Activated CD4-positive, alpha-beta T cell treated with anti-CD3 and anti-CD28 coated beads, Interleukin-2, Interleukin-6, amounts not matched to agents 100 ng/mL and 50 ng/mL, durations not matched to agents 16 hours and 8 hours (primary cell): ENCODE results near the gene HMBS.
"Not testable (repeated sequence)": the region's sequence is repeated elsewhere in the genome, so short reads cannot be mapped to it uniquely, and the experiment has no call there.

Experiments
- DNase-seq: peaks from one replicate; pipeline ENCODE4 v3.0.0-alpha.2; 2020

The HMBS gene

DNA sequence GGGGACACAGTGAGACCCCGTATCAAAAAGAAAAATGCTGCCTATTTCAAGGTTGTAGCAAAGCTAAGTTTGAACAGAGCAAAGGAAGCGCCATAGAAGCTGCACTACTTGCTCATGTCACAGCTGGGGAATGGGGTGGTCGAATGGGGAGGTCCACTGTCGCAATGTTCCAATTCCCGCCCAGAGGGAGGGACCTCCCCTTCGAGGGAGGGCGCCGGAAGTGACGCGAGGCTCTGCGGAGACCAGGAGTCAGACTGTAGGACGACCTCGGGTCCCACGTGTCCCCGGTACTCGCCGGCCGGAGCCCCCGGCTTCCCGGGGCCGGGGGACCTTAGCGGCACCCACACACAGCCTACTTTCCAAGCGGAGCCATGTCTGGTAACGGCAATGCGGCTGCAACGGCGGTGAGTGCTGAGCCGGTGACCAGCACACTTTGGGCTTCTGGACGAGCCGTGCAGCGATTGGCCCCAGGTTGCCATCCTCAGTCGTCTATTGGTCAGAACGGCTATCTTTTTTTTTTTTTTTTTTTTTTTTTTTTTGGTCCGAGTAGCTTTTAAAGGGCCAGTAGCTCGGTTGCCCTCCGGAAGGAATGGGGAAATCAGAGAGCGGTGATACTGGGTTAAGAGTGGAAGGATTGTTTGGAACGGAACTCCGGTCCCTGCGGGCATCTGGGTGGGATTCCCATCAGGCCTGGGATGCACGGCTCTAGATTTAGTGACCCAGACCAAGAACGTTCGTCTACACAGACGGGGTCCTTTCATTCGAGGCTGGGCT, at the start of gene HMBS:
Gene HMBS (plus strand): TSS at position 219 of the 774 bp plus-strand sequence. CDS start 153 bp downstream, at position 372.
- peak; percentile 95 for DNase-seq

DNA sequence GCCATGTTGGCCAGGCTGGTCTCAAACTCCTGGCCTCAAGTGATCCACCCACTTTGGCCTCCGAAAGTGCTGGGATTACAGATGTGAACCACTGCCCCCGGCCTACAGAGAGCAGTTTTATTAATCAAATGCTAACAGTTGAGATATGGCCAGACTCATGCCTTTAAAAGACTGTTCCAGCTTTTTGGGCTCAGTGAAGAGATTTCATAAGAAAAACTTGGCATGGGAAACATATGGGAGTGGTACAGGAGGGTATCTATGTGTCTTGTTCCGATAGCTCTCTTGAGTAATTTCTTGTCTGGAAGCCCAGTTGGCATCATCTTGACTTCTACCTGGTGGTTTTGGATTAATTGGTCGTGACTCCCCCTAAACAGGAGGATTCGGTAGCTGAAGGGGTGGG, 45.8 kb upstream of the HMBS start:
- no peak for DNase-seq

DNA sequence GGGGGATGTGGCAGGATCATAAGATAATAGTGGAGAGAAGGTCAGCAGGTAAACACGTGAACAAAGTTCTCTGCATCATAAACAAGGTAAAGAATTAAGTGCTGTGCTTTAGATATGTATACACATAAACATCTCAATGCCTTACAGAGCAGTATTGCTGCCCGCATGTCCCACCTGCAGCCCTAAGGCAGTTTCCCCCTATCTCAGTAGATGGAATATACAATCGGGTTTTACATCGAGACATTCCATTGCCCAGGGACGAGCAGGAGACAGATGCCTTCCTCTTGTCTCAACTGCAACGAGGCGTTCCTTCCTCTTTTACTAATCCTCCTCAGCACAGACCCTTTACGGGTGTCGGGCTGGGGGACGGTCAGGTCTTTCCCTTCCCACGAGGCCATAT, 45.2 kb upstream of the HMBS start:
- not testable (repeated sequence) for DNase-seq

DNA sequence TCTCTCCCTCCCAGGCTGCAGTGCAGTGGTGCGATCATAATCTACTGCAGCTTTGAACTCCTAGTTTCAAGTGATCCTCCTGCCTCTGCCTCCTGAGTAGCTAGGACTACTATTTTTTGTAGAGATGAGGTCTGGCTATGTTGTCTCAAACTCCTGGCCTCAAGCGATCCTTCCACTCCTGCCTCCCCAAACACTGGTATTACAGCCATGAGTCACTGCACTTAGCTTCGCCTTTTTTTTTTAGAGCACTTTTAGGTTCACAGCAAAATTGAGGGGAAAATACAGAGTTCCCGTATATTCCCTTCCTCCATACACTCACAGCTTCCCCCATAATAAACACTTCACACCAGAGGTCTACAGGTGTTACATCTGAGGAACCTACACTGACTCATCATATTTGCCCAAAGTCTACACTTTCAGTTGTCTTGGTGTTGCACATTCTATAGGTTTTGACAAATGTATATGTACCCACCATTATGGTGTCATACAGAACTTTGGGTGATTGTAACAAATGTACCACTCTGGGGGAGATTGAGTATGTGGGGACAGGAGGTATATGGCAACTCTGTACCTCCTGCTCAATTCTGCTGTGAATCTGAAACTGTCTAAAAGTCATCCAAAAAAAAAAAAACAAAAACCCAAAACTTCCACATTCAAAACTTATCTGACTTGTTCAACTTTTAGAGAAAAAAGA, 42.7 kb upstream of the HMBS start:
- DNase-seq: no peak

DNA sequence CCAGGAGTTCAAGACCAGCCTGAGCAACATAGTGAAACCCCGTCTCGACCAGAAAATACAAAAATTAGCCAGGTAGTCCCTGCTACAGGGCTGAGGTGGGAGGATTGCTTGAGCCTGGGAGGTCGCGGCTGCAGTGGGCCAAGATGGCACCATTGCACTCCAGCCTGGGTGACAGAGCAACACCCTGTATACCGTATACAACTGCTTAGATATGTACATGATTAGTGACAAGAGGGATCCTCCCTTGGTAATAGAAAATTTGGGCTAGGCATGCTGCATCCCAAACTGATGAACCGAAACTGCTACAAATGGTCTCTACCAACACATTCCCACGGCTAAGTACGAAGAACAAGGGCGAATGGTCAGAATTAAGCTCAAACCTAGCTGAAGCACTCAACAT, 41.8 kb upstream of the HMBS start:
- DNase-seq: no peak

DNA sequence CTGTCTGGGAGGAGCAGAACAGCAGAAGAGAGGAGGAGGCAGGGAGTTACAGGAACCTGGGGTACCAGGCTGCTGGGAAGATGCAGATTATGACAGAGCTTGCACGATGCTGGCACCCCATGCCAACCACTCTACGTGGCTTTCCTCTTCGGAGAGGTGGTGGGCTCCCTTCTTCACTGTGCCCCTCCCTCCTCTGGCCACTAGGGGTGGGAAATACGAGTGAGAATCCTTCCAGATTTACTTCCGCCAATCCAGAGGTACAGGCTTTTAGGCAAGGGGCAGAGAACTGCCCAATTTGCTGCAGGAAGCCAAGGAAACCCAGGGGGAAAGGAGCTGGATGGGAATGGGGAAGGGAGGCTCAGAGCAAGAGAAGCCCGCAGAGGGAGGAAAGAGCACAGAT, 40.0 kb upstream of the HMBS start:
- DNase-seq: no peak

DNA sequence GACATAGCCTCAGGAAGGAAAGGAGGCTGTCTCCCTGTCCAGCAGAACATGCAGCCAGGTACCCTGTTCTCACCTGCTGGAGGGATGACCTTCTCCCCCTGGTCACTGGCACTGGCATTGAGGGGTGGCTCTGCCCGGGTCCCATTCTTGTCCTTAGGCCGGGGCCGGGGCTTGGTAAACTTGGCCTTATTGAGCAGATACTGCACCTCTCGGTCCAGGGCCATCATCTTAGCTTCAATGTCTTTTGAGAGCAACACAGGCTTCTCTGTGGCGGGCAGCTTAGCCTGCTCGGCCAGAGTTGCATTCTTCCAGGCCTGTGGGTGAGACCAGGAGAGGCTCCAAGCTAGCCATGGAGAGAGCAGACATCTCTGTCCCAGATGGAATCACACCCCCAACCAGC, 38.2 kb upstream of the HMBS start:
- no peak for DNase-seq

DNA sequence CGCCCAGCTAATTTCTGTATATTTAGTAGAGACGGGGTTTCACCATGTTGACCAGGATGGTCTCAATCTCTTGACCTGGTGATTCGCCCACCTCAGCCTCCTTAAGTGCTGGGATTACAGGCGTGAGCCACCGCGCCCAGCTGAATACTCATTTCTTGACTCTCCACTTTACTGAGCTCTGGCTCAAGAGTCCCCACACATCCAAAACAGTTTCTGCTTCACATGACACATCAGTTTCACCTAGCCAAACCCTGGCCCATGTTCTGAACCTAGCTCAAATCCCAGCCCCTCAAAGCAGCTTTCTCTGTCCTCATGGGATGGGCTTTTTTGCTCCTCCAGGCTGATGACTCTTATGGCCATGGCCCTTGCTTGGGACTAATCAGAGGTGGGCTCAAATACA, 37.5 kb upstream of the HMBS start:
- DNase-seq: peak; percentile 34

DNA sequence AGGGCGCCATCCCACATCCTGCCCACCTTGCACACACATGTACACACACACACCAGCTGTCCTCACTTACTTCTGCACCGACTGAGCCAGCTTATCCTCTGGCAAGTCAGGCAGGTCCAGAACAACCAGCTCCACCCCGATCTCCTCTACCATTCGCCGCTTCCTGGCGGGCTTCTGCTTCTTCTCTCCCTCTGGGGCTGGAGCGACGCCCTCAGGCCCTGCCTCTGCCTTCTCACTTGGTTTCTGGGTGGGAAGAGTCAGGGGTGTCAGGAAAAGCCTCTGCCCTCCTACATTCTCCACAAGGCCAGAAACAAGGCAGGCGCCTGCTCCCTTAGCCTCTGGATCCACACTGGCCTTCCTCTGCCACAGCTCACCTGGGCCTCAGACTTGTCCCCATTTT, 36.0 kb upstream of the HMBS start:
- no peak for DNase-seq

DNA sequence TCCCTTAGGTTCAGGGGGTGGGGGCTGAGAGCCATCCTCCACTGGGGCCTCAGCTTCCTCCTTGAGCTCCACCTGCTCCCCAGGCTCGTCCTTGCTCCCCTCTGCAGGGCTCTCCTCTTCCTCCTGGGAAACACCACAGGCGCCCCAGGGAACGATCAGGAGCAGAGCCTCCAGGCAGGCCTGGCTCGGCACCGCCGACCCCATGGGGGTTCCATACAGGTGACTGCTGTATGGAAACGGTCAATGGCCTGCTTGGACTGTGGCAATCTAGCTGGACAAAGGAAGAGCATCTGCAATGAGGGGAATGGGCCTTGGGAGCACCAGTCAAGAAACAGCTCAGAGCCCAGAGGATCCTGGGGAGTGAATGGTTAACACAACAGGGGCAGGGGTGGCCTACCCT, 35.6 kb upstream of the HMBS start:
- DNase-seq: no peak

DNA sequence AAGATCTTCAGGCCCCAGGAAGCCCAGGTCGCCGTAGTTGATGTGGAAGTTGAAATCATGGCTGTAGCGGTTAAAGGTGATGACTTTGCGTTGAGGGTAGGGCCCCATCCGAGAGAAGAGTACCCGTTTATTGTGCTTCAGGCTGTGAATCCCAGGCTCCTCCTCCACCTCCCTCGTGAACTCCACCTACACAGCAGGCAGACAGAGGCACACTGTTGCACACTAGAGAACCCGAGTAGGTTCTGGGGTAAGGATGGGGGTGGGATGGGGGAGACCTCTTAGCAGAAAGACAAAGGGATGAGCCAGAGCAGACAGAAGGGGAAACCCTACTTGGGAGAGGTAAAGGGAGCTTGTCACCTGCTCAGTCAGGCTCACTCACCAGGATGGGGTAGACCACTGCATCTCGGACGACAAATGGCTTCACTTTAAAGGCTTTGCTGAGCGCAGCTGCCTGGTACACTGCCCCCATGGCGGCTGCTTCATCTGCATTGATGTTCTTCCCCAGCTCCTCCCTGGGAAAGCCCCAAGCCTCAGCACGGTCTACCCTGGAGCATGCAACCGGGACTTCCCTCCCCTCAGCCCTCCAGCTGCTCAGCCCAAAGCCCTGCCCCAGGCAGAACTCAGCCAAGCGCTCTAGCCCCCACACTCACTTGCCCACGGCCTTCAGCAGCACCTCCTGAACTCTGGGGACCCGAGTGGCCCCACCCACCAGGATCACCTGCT, 33.1 kb upstream of the HMBS start:
- DNase-seq: peak; percentile 31

DNA sequence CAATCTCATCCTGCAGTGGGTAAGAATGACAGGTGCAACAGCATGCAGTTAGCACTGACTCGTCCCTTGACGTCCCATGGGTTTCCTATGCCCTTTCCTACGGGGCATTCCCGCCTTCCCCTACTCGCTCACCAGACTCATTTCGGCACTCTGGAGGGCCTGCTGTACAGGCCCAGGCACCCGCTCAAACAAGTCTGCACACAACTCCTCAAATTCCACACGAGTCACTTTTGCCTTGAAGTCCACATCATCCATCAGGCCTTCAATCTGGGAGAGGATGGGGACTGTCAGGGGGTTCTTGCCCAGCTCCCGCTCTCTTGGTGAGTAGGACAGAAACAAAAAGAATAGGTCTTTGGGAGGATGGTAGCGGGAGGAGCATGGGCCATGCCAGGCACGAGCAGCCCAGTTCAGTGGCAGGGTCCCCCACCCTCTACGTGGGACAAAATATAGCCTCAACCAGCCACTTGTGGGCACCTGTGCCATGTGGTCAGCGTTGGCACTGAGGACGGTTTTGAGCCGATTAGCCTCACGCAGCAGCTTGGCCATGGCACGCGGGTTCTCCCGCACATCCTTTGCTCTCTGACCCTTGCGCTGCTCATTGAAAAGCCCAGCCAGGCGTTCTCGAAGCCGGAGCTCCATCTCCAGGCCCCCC, 32.4 kb upstream of the HMBS start:
- DNase-seq: no peak

DNA sequence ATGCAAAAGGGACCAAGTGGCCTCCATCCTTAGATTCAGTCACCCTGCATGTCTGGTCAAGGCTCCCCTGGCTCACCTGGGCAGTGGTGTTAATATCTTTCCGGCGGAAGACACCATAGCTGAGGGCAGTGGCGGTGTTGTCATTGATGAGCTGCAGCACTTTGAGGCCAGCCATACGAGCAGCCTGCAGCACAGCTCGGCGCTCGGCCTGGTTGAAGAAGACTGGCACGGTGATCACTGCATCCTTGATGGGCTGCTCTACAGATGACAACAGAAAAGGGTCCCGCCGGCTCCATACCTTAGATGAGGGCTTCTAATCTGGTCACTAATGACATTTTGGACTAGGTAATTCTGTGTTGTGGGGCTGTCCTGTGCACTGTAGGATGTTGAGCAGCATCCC, 30.3 kb upstream of the HMBS start:
- no peak for DNase-seq

DNA sequence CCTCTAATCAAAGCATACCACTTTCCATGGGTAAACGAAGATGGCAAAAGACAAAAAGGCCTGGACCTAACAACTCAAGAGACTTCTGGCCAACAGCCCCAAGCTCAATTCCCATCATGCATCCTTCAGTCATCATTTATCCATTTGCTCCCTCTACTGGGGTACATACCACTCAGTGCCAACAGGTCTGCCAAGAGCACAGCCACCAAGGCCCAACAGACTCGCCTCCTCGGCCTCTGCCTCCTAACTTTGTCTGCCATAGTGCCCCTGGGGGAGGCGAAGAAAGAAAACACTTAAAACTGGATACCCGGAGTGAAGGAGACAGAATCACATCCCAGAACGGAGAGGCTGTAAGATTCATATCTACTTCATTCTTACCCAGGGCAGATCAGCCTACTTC, 28.8 kb upstream of the HMBS start:
- DNase-seq: peak; percentile 45

DNA sequence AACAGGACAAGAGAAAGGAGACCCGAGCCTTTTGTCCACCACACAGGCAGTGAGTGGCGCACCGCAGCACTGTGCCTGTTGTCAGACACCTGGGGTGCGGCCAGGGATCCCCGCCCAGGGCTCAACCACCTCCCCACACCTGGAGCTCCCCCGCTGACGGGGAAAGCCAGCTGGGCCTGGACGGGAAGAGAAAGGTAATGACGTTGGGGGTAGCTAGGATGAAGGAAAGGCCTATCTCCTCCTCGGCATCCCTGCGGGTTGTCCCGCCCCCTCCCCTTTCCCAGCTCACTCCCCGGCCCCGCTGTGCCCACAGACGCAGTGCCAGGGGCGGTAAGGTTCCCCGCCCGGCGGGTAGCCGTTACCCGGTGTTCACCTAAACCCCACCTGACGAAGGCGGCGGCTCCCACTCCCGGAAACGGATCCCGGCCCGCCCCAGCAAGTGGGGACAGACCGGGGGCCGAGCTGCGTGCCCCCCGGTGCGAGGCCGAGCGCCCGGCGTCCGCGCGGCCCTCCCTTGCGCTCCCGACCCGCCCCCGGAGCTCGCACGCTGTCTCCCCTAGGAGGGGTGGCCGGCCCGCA, 28.2 kb upstream of the HMBS start:
- peak; percentile 39 for DNase-seq

DNA sequence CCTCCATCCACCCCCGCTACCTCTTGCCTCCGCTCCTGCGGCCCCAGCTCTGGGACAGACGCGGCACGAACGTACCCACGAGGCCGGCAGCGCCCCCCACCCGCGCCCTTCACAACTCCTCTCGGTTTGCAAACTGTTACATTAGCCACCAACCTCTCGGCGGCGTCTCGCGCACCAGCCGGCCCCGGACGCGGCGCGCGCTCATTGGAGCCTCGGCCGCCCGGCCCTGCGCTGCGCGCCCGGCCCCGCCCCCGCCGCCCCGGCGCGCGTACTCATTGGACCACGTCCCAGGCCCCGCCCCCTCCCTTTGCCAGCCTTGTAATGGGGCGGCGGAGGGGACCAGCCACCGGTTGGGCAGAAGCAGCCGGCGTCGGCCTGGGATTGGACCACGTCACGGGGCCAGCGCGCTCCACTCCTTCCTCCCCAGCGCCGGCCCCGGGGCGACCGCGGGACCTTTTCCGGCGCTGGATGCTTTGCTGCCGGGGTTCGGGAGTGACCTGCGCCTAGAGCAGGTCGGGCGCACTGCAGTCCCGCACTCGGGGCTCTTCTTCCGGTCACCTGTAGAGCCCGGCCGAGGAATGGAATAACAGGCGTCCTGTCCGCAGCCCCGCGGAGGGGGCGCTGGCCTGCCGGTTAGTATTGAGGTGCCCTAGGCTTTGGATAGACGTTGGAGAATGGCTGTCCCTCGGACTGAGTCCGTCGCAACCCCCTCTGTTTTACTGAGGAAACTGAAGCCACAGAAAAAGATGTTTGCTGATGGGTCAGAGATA, 27.5 kb upstream of the HMBS start, which contains the start of gene HYOU1:
Gene HYOU1 (minus strand): TSS at position 206 of the 770 bp plus-strand sequence. CDS start 1,045 bp downstream, outside the sequence.
- DNase-seq: peak; percentile 99

DNA sequence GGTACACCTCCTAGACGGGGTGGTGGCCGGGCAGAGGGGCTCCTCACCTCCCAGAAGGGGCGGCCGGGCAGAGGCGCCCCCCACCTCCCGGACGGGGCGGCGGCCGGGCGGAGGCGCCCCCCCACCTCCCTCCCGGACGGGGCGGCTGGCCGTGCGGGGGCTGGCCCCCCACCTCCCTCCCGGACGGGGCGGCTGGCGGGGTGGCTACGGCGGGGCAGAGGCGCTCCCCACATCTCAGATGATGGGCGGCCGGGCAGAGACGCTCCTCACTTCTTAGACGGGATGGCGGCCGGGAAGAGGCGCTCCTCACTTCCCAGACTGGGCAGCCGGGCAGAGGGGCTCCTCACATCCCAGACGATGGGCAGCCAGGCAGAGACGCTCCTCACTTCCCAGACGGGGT, 25.6 kb upstream of the HMBS start:
- not testable (repeated sequence) for DNase-seq

DNA sequence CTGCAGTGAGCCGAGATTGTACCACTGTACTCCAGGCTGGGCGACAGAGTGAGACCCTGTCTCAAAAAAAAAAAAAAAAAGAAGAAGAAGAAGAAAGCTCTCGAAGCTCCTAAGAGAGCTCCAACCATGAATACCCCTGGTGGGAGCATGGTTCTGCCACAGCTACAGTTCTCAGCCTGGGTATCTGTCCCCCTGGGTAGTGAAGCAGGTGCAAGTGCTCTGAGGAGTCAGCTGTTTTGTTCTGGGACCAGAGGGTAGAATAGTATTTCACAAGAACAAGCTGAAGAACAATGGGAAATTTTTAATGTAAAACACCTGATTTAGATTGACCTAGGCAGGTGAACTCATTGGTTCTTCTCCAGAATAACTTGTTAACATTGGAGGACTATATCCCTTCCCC, 23.4 kb upstream of the HMBS start:
- DNase-seq: no peak

DNA sequence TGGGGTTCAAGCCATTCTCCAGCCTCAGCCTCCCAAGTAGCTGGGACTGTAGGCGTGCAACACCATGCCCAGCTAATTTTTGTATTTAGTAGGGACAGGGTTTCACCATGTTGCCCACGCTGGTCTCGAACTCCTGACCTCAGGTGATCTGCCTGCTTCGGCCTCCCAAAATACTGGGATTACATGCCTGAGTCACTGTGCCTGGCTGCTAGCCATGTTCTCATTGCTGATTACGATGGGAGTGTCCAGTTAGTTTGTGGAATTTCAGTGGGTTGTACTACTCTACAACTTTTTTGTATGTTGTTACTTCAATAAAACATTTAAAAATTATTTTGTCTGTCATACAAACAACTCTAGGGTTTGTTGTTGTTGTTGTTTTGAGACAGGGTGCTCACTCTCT, 21.9 kb upstream of the HMBS start:
- no peak for DNase-seq

DNA sequence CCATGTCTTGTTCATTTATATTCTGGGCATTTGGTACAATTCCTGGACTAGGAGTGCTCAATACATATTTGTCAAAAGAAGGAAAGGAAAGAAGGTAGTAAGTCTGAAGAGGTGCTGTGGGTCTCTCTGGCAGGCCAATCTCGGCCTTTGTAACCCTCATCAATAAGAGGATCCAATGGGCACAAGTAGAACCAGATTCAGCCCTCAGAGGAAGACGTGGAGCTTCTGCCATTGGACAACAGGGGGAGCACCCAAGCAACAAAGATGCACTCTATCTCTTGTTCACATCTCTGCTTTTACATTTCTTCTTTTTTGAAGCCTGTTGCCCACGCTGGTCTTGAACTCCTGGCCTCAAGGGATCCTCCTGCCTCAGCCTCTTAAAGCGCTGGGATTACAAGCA, 19.3 kb upstream of the HMBS start:
- DNase-seq: peak; percentile 65

DNA sequence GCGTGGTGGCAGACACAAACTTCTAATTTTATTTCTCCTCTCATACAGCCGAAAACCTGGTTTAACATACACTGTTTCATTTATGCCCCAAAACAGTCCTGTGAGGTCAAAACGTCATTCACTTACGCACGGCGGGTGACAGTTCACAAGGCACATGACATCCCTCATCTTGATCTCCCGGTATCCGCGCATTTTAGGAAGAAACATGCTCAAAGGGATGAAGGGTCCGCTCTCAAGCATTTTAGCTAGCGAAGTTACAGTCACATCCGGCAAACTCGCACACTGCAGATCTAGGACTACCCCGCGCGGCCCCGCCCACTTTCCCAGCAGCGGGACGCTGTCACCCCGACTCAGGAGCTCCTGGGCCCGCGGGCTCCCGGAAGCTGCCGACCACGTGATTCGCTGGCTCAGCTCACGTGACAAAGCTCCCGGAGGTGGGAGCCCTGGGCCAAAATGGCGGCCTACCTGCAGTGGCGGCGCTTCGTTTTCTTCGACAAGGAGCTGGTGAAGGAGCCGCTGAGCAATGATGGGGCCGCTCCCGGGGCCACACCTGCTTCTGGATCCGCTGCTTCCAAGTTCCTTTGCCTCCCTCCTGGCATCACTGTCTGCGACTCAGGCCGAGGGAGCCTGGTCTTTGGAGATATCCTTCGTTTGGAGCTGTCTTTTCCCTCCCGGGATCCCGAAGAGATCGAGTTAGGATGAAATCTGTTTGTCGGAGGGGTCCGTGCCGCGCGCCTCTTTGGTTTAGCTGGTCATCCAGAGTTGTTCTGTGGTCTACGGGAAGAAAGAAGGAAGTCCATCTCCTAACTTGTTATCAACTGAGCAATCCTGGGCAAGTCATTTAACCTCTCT, 17.1 kb upstream of the HMBS start, which contains the start of gene VPS11:
Gene VPS11 (plus strand): TSS at position 448 of the 852 bp plus-strand sequence. CDS start 6 bp downstream, at position 454.
- DNase-seq: peak; percentile 99
